Endothelial cell of umbilical vein (primary cell): ENCODE measurements around the gene KCNQ5. TPM values are rescaled to one million over a fixed set of nuclear protein-coding genes. Genes with fewer than 3 reads are reported as not detected.

Experiments used
- BruUV-seq: library from RNA; stranded (reverse); fragments of 400-500 nt; replicated peaks from 2 replicates; lab custom pipeline; 2021; lab: Mats Ljungman, UMichigan
- CTCF ChIA-PET: fragments of 300-600, 350-600 bp; sonication (Branson Sonifier 250); formaldehyde crosslinking; loops from one replicate; lab custom pipeline; 2021; ENCODE audit warnings: antibody characterized with exemption, inconsistent platforms; lab: Charles Lee
- POLR2A ChIA-PET: fragments of 300-600, 350-600 bp; sonication (Branson Sonifier 250); formaldehyde crosslinking; loops from one replicate; lab custom pipeline; 2021; ENCODE audit warnings: antibody characterized with exemption, inconsistent platforms; lab: Charles Lee
- DNase-seq: peaks from one replicate; pipeline ENCODE4 v3.0.0-alpha.2; 2011; ENCODE audit warnings: low read depth, low spot score
- FAIRE-seq: peaks from 2 replicates; lab custom pipeline; 2011; peaks lifted over from hg19 to GRCh38; lab: Jason Lieb, UNC
- H2AFZ ChIP-seq: 2 replicates; pipeline ENCODE4 v1.6.0; 2012; ENCODE audit warnings: low read depth, low read length, control low read depth, inconsistent platforms
- H3K27ac ChIP-seq: 2 replicates; pipeline ENCODE4 v1.5.1; 2011; ENCODE audit warnings: low read depth, mild to moderate bottlenecking, control low read depth, low read length, moderate library complexity; ENCODE audit not compliant: insufficient read depth
- H3K27me3 ChIP-seq, 2 experiments: 2 replicates each; pipeline versions ENCODE4 v1.6.0 to v1.6.1; 2011; ENCODE audit warnings: low read length in 2 of 2, mixed read lengths in 1 of 2; ENCODE audit not compliant: control insufficient read depth in 2 of 2, insufficient read depth in 2 of 2
- H3K36me3 ChIP-seq, 2 experiments: 2 replicates in 1 of 2; 3 replicates in 1 of 2; pipeline ENCODE4 v1.5.1; 2011; ENCODE audit warnings: low read length in 2 of 2, mild to moderate bottlenecking in 1 of 2, moderate library complexity in 1 of 2; ENCODE audit not compliant: control insufficient read depth in 2 of 2, insufficient read depth in 2 of 2; ENCODE audit errors: extremely low read depth in 1 of 2
- H3K4me1 ChIP-seq: 3 replicates; pipeline ENCODE4 v1.5.1; 2011; ENCODE audit warnings: mild to moderate bottlenecking, low read length; ENCODE audit not compliant: control insufficient read depth, insufficient read depth; ENCODE audit errors: extremely low read depth
- H3K4me2 ChIP-seq: 2 replicates; pipeline ENCODE4 v1.6.1; 2011; ENCODE audit warnings: low read length, control low read depth, mixed read lengths; ENCODE audit not compliant: insufficient read depth
- H3K4me3 ChIP-seq, 3 experiments: fragments of 200-600 bp in 1 of 3; sonication (generic), shearing (Covaris generic) in 1 of 3; replicated peaks in 1 of 3; 2 replicates each; pipeline ENCODE4 v1.5.1; 2011 to 2016; ENCODE audit warnings: control low read depth in 3 of 3, low read length in 3 of 3, mild to moderate bottlenecking in 2 of 3, inconsistent platforms in 1 of 3, low read depth in 1 of 3, moderate library complexity in 1 of 3; ENCODE audit not compliant: insufficient read depth in 1 of 3
- H3K79me2 ChIP-seq: 2 replicates; pipeline ENCODE4 v1.6.0; 2012; ENCODE audit warnings: low read length, inconsistent platforms; ENCODE audit not compliant: control insufficient read depth, insufficient read depth
- H3K9ac ChIP-seq: replicated peaks from 2 replicates; pipeline ENCODE3; 2011; ENCODE audit warnings: low read length, control low read depth; ENCODE audit not compliant: insufficient read depth; ENCODE audit errors: extremely low read depth
- H3K9me1 ChIP-seq: replicated peaks from 3 replicates; pipeline ENCODE4 v1.6.0; 2011; ENCODE audit warnings: mild to moderate bottlenecking, low read length; ENCODE audit not compliant: control insufficient read depth, insufficient read depth; ENCODE audit errors: extremely low read depth
- H3K9me3 ChIP-seq: replicated peaks from 2 replicates; pipeline ENCODE4 v1.5.1; 2012; ENCODE audit warnings: low read length, inconsistent platforms; ENCODE audit not compliant: control insufficient read depth, insufficient read depth
- H4K20me1 ChIP-seq: replicated peaks from 2 replicates; pipeline ENCODE3; 2011; ENCODE audit warnings: mild to moderate bottlenecking, low read length; ENCODE audit not compliant: control insufficient read depth, insufficient read depth; ENCODE audit errors: extremely low read depth
- CTCF ChIP-seq, 2 donors: IDR thresholded peaks; 1 replicate in 1 of 2; 2 replicates in 1 of 2; pipeline ENCODE4 v1.5.1; 2011; ENCODE audit warnings: low read length in 2 of 2, mild to moderate bottlenecking in 2 of 2, moderate library complexity in 2 of 2, control low read depth in 1 of 2, inconsistent platforms in 1 of 2, low read depth in 1 of 2; ENCODE audit not compliant: insufficient read depth in 1 of 2; ENCODE audit errors: extremely low read depth in 1 of 2
- EZH2 ChIP-seq: IDR thresholded peaks from 2 replicates; pipeline ENCODE4 v1.6.1; 2012; ENCODE audit warnings: borderline replicate concordance, low read depth, mild to moderate bottlenecking, moderate library complexity, low read length, inconsistent platforms; ENCODE audit not compliant: severe bottlenecking
- FOS ChIP-seq: IDR thresholded peaks from 2 replicates; pipeline ENCODE4 v1.6.1; 2011; ENCODE audit warnings: mild to moderate bottlenecking, low read length, moderate library complexity, borderline replicate concordance; ENCODE audit not compliant: insufficient read depth
- GATA2 ChIP-seq: IDR thresholded peaks from 2 replicates; pipeline ENCODE4 v1.7.0; 2011; ENCODE audit warnings: low read depth, mild to moderate bottlenecking, moderate library complexity, mixed read lengths, low read length; ENCODE audit not compliant: insufficient read length, insufficient read depth
- JUN ChIP-seq: IDR thresholded peaks from 2 replicates; pipeline ENCODE4 v1.6.1; 2011; ENCODE audit warnings: borderline replicate concordance, low read depth; ENCODE audit not compliant: insufficient read length, insufficient read depth
- MAX ChIP-seq: IDR thresholded peaks from 2 replicates; pipeline ENCODE4 v1.6.1; 2011; ENCODE audit not compliant: insufficient read depth, insufficient read length
- MYC ChIP-seq: IDR thresholded peaks from one replicate; pipeline ENCODE4 v1.6.1; 2011; ENCODE audit warnings: mild to moderate bottlenecking, low read depth, low read length
- POLR2A ChIP-seq: IDR thresholded peaks from 2 replicates; pipeline ENCODE4 v1.6.1; 2012; ENCODE audit warnings: low read depth, mild to moderate bottlenecking, control low read depth, low read length
- POLR2AphosphoS5 ChIP-seq: IDR thresholded peaks from 2 replicates; pipeline ENCODE4 v1.6.1; 2012; ENCODE audit warnings: low read depth, mild to moderate bottlenecking, control low read depth, low read length, moderate library complexity; ENCODE audit not compliant: insufficient read depth
- dilution Hi-C: fragments of 300-500 bp; cut with MboI; formaldehyde crosslinking; loops from one replicate; pipeline ENCODE4 v1.15.0; 2019; ENCODE audit warnings: low sequenced_read_pairs; ENCODE audit not compliant: extremely low pct_ligation_motif_present
- intact Hi-C: fragments of 100-400 bp; cut with micrococcal nuclease; formaldehyde crosslinking; loops from one replicate; pipeline ENCODE4 v1.10.0; 2022
- polyA plus RNA-seq, 4 experiments: library from polyadenylated mRNA; depleted of rRNA in 3 of 4; stranded (reverse) in 3 of 4; unstranded in 1 of 4; fragments of >200 nt; gene quantifications; 2 replicates each; pipeline versions ENCODE4 v1.2.1 to v1.2.3, GENCODE V29; 2011 to 2012; ENCODE audit warnings: missing spikeins in 1 of 4
- total RNA-seq: library from RNA; stranded (reverse); gene quantifications from 2 replicates; pipeline ENCODE4 v1.2.3, GENCODE V29; 2021

KCNQ5 gene
- total and polyA plus RNA-seq, 2 donors (not counting 3 experiments of a cell fraction or from before 2014, with no cell fraction given): 0.22 TPM; not detected in 1

GRCh38 chr6:73078333-73078862, 456.5 kb downstream of the KCNQ5 start:
- FAIRE-seq: no peak
- H3K27me3 ChIP-seq: peaks cover 0 to 1% of the 10 kb centered on the region in 2 experiments
- H3K27ac ChIP-seq: no peak overlapping the region
- no peaks in the 10 kb centered on the region for H3K9me3 ChIP-seq
- no peak overlapping the region for H2AFZ ChIP-seq
- TF ChIP-seq EZH2: no peak
- TF ChIP-seq FOS: no peak
- H3K4me3 ChIP-seq: no peak overlapping the region
- H4K20me1 ChIP-seq: no peaks in the 10 kb centered on the region
- no peaks in the 10 kb centered on the region for H3K36me3 ChIP-seq
- no TSS peak for BruUV-seq
- no peaks in the 10 kb centered on the region for H3K4me1 ChIP-seq
- intact Hi-C loops (no loop called here), dilution Hi-C loops (no loop called here)
- DNase-seq: no peak
- H3K9ac ChIP-seq: no peak overlapping the region
- no peaks in the 10 kb centered on the region for H3K9me1 ChIP-seq
- H3K79me2 ChIP-seq: no peaks in the 10 kb centered on the region
- no peak overlapping the region for H3K4me2 ChIP-seq
- POLR2A ChIA-PET: no interaction called here
- CTCF ChIA-PET: no interaction called here

GRCh38 chr6:73078908-73079610, 457.2 kb downstream of the KCNQ5 start:
- FAIRE-seq: no peak
- TF ChIP-seq MYC (no peak), MAX (no peak), CTCF (IDR thresholded peaks at IDR 0.05; ENCODE audit: extremely low read depth in 1 of 2, insufficient read depth in 1 of 2, low read depth in 1 of 2, low read length in 2 of 2) (no peak), JUN (no peak), POLR2A (no peak), EZH2 (no peak), FOS (no peak), GATA2 (no peak), POLR2AphosphoS5 (no peak)
- H3K9ac ChIP-seq: no peak overlapping the region
- no peaks in the 10 kb centered on the region for H3K9me3 ChIP-seq
- no peak for DNase-seq
- no peaks in the 10 kb centered on the region for H3K36me3 ChIP-seq
- dilution Hi-C loops (no loop called here), intact Hi-C loops (no loop called here)
- POLR2A ChIA-PET: no interaction called here
- CTCF ChIA-PET: no interaction called here
- no TSS peak for BruUV-seq
- H3K27ac ChIP-seq: no peak overlapping the region
- H4K20me1 ChIP-seq: no peaks in the 10 kb centered on the region
- H3K4me2 ChIP-seq: no peak overlapping the region
- no peaks in the 10 kb centered on the region for H3K9me1 ChIP-seq
- no peak overlapping the region for H3K4me3 ChIP-seq
- no peaks in the 10 kb centered on the region for H3K79me2 ChIP-seq
- H2AFZ ChIP-seq: no peak overlapping the region
- no peaks in the 10 kb centered on the region for H3K4me1 ChIP-seq
- H3K27me3 ChIP-seq: peaks cover 0 to 1% of the 10 kb centered on the region in 2 experiments
